ENCODE data around the gene OLFM1.

- TF ChIP-seq POLR2A (IDR thresholded peaks at IDR 0.05): no peak
- TF ChIP-seq CTCF (IDR thresholded peaks at IDR 0.05): no peak
- TF ChIP-seq POLR2AphosphoS5 (IDR thresholded peaks at IDR 0.05): no peak
These were observed 79.9 kb downstream of the OLFM1 start for GRCh38 chr9:135167356-135167755.

Data from breast epithelium (tissue), 3 donors.